K562 (cell line): ENCODE results near the gene POP7. TPM values are rescaled to one million over a fixed set of nuclear protein-coding genes. Genes with fewer than 3 reads are reported as not detected.
A peak's percentile ranks its signal among the peaks of the same experiment; 100 is the strongest.

ENCODE experiments used
- DEAF1 ChIP-seq: fragments of 450-650 bp; formaldehyde crosslinking; IDR thresholded peaks from 2 replicates; pipeline ENCODE4 v1.4.0; 2020; ENCODE audit warnings: mild to moderate bottlenecking, moderate library complexity
- ETS1 ChIP-seq: conservative IDR thresholded peaks from 2 replicates; pipeline ENCODE4 v1.6.1; 2011; ENCODE audit warnings: low read depth, mild to moderate bottlenecking, low read length; ENCODE audit not compliant: control insufficient read depth
- FOXP4 ChIP-seq: sonication (generic); formaldehyde crosslinking; IDR thresholded peaks from 2 replicates; pipeline ENCODE4 v1.8.0; 2022; ENCODE audit warnings: mild to moderate bottlenecking, missing genetic modification reagents, borderline replicate concordance
- KHSRP ChIP-seq: fragments of 450-650 bp; IDR thresholded peaks from 2 replicates; pipeline ENCODE4 v1.6.1; 2017
- MCM2 ChIP-seq: fragments of 450-650 bp; IDR thresholded peaks from 2 replicates; pipeline ENCODE4 v1.6.1; 2017; ENCODE audit warnings: low read depth, mild to moderate bottlenecking
- MEF2D ChIP-seq: conservative IDR thresholded peaks from 2 replicates; pipeline ENCODE4 v1.6.1; 2016; ENCODE audit warnings: low read depth, missing genetic modification characterization, missing compliant biosample characterization
- MYNN ChIP-seq, 2 experiments: sonication (generic); formaldehyde crosslinking in 1 of 2; IDR thresholded peaks; 2 replicates each; pipeline versions ENCODE4 v1.5.0 to v1.6.1; 2016 to 2020; ENCODE audit warnings: antibody characterized with exemption in 1 of 2, missing genetic modification reagents in 1 of 2
- POLR2G ChIP-seq: fragments of 200-400 bp; formaldehyde crosslinking; IDR thresholded peaks from 2 replicates; pipeline ENCODE4 v1.6.1; 2017; ENCODE audit warnings: low read depth, mild to moderate bottlenecking, antibody characterized with exemption, low read length, moderate library complexity
- SIN3A ChIP-seq, 2 experiments: fragments of 150-350 bp in 1 of 2; IDR thresholded peaks; 2 replicates each; pipeline ENCODE4 v1.6.1; 2011 to 2016; ENCODE audit warnings: borderline replicate concordance in 2 of 2, low read depth in 2 of 2, low read length in 2 of 2, mild to moderate bottlenecking in 2 of 2, moderate library complexity in 2 of 2; ENCODE audit not compliant: control insufficient read depth in 1 of 2
- ZBTB40 ChIP-seq, 2 experiments: fragments of 450-650 bp in 1 of 2; sonication (generic) in 1 of 2; formaldehyde crosslinking in 1 of 2; IDR thresholded peaks; 2 replicates each; pipeline versions ENCODE4 v1.7.1 to v1.9.0; 2016 to 2022; ENCODE audit warnings: inconsistent platforms in 1 of 2, mild to moderate bottlenecking in 1 of 2, missing genetic modification reagents in 1 of 2
- ZNF830 ChIP-seq: fragments of 250-450 bp; sonication (Bioruptor Pico); IDR thresholded peaks from 2 replicates; pipeline ENCODE4 v1.5.0; 2021; ENCODE audit warnings: mild to moderate bottlenecking
- polyA plus RNA-seq, 8 experiments: library from polyadenylated mRNA; depleted of rRNA in 4 of 8; stranded (reverse) in 5 of 8; unstranded in 3 of 8; fragments of >200 nt; fragmentation: Nextera tagmentation in 2 of 8; fragmentation: Illumina TruSeq in 1 of 8; extraction: Ambion mirVana in 2 of 8; extraction: Trizol in 1 of 8; gene quantifications; 2 replicates each; pipeline versions ENCODE4 v1.2.1 to v1.2.3, GENCODE V29; 2011 to 2014; ENCODE audit warnings: inconsistent platforms in 1 of 8, missing spikeins in 1 of 8
- total RNA-seq, 7 experiments: library from RNA; depleted of rRNA in 6 of 7; stranded (reverse); fragments of >200 nt in 6 of 7; fragmentation: Illumina TruSeq in 2 of 7; extraction: Trizol in 2 of 7; gene quantifications; 2 replicates each; pipeline versions ENCODE4 v1.2.1 to v1.2.3, GENCODE V29; 2011 to 2021; ENCODE audit warnings: low replicate concordance in 1 of 7

POP7 gene
- total and polyA plus RNA-seq, 9 of the 15 experiments (the other 6 are each of a cell fraction or from before 2014, with no cell fraction given): 11.5 to 163 (median 68.9) TPM

- TF ChIP-seq DEAF1 (CRISPR knock-in tag) (no peak), FOXP4 (no peak), ZNF830 (0 out of 2 replicates have a peak, but pooled peaks have one; percentile 12), MEF2D (no peak), POLR2G (peak; percentile 80), KHSRP (no peak), MYNN (IDR thresholded peaks at IDR 0.05) (0 out of 2 replicates have a peak, but pooled peaks have one; percentile 9), MYNN (CRISPR knock-in tag; IDR thresholded peaks at IDR 0.05) (no peak), SIN3A (IDR thresholded peaks at IDR 0.05; ENCODE audit: borderline replicate concordance in 2 of 2, control insufficient read depth in 1 of 2, low read depth in 2 of 2, low read length in 2 of 2) (no peak), ZBTB40 (IDR thresholded peaks at IDR 0.05) (no peak), ZBTB40 (CRISPR knock-in tag; IDR thresholded peaks at IDR 0.05) (no peak), MCM2 (no peak), ETS1 (no peak)
Measured at GRCh38 chr7:100680576-100681271, 25.2 kb upstream of the POP7 start (continued).
